Fibroblast of peridontal ligament (primary cell): ENCODE measurements around the gene ISM1.

Experiments used
- DNase-seq: peaks from one replicate; pipeline ENCODE4 v3.0.0-alpha.2; 2010; ENCODE audit errors: extremely low read depth

The ISM1 gene

GRCh38 chr20:13256606-13257005, 35.5 kb downstream of the ISM1 start:
- no peak for DNase-seq

GRCh38 chr20:13259921-13260320, 38.8 kb downstream of the ISM1 start:
- no peak for DNase-seq

GRCh38 chr20:13260650-13261279, 39.7 kb downstream of the ISM1 start:
- no peak for DNase-seq

DNA sequence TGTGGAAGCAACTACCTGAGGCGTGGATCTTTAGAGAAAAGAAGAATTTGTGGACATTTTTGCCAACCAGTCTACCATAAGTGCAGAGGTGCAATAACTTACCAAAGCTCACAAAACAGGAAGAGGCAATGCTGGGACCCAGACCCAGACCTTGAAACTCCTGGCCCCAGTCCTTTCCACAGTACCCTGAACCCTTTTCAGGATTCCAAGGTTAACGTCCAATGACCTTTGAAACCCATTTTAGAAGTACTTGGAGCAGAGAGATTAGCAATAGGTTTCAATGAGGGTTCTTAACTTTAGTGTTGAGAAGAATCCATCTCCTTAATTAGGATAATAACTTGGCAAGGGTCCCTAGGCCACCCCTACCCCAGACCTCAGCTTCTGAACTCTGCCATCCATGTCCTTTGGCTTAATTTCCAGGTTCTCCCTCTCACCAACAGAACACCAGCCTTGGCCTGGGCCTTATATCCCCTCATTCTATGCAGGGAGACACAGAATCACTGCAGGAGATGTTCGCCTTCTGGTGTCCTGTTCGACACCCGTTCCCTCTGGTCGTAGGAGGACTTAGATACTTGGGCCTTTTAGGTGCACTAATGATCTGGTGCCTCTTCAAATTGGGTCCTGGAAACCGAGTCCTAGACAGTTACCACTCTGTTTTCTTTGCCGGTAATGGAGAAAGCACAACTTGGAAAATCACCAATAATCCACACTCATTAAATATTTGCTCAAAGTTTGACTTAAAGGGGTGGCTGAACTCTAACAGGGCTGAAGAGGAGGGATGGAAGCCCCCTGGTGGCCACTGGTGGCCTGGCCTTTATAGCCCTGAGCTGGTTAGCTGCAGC, 40.6 kb downstream of the ISM1 start:
- peak; percentile 55 for DNase-seq

DNA sequence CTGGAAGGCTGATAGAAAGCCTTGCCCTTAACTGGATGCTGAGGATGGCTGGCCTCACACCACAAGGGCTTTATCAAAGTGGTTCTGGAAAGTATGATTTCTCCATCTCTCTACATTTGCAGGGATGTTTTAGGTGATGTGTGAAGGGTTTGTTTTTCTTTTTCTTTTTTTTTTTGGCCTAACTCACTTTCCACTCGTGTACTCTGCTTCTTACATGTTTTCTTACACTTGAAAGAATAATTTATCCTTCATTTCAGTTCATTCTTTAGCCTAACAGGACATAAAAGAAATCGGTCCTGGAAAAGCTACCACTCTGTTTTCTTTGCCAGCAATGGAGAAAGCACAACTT, 41.2 kb downstream of the ISM1 start:
- DNase-seq, result no peak

DNA sequence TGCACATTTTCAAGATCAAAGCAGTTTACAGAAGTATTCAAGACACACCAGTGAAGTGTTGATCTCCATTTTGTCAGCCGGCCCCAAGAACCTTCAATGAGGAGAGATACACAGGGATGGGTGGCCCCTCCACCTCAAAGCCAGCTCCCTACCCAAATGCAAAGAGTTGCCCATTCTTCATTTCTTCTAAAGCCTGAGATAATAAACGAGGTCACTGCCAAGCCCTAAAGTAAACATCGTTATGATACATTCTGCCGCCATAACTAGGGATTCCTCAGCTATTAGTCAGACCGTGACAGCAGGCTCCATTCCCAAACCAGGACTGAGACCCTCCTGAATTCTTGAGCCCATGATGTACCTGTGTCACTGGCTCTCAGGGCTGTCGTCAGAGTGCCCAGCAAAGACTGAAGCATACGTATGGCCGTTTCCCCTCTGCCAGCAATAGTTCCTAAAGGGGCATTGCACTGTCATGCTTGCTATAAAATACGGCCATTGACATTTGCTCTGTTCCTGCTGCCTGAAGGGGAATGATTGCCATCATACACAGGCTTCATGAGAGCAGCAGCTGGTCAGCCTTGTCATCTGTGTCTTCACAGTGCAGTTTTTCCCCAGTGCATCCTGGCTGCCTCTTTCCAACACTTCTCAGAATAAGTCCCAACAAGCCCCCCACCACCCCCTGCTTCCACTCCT, 41.7 kb downstream of the ISM1 start:
- no peak for DNase-seq

DNA sequence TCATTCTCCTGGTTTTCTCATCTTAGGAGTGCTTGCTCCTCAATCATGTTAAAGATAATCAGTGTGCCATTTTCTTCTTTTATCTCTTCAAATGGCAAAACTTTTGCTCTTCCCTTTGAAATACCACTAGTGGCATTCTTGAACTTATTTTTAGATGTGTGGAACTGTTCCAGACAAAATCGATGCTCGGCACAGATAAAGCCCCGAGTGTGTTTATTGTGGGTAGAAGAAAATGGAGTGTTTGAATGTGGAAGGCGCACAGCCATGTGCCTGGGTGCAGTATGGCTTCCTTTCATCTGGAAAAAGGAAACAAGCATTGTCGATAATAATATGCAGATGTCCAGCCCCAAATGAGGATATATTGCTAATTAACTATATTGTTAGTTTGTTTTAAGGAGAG, 42.4 kb downstream of the ISM1 start:
- no peak for DNase-seq

DNA sequence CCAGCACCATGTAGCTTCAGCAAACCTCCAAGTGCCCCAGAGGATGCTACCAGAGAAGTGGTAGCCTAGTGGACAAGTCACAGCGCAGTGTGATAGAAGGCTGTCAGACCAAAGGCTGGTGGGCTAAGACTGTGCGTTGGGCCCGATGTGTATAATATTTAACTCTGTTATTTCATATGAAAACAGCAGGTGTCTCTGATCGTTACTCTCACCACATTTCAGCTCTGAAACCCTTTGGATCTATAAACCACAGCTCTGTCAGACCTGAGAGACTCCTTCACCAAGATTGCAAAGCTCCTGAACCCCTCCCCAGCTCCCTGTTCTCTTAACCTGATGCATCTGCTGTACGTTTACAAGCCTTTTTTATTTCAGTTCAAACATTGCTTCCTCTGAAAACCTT, 43.8 kb downstream of the ISM1 start:
- no peak for DNase-seq

DNA sequence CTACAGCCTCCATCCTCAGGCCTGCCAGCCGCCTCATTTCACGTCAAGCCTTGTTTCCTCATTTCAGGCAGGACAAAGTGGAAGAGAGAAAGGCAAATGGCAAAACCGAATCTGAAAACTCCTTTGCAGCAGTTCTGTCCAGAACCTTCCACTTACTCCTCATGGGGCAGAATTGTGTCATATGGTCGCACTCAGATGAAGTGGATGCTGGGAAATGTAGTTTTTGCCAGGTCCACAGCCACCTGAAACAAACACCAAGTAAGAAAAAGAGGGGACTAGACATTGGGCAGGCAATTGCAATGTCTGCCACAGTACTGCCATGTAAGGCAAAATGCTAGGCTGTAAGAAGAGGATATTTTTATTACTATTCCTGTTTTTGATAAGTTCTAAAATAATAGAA, 44.9 kb downstream of the ISM1 start:
- DNase-seq, result no peak

- DNase-seq, result no peak
Observed at GRCh38 chr20:13267231-13267630, 46.2 kb downstream of the ISM1 start.

DNA sequence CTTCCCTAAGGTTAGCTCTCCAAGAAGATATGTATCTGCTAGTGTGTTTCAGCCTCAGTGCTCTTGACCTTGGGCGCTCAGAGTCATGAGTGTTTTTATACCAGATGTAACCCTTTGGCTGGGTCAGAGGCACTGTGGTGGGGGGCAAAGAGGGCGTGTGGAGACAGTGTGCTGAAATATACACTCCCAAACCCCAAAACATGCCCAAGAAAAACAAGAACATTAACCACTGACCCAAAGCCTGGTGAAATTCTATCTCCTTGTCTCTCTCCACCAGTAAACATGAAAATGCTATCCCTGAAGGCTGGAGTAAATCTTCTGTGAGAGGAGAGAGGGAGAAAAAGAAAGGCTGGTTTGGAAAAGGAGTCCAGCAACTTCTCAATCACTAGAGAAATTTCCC, 47.9 kb downstream of the ISM1 start:
- no peak for DNase-seq

DNA sequence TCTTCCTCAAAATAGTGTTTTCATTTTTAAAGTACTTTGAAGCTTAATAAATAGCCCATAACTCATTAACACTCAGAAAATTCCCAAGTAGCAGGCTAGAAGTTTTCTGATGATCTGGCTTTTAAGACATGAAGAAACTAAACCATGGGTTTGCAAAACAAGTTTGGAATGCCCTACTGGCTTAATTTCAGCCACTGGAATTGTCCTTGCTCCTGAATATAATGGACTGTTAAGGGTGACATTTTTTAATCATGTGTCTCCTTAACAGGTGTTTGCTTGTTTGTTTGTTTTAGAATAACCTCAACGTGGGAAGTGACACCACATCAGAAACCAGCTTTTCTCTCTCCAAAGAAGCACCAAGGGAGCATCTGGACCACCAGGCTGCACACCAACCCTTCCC, 49.1 kb downstream of the ISM1 start:
- DNase-seq, result no peak

DNA sequence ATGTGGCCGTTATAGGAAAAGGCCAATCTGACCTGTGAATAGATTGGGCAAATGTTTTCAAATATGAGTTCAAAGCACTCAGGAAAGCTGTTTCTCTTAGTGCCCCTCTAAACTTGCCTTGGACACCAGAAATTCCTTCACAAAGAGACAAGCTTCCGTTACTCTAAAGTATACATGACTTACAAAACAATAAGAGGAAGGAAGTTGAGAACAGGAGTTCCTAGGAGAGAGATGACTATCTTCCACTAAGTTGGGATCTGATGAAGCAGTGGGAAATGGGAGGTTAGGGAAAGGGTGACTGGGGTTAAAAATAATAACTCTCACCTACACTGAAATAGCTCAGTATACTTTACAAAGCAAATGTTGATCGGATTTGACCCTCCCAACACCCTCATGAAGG, 50.0 kb downstream of the ISM1 start:
- DNase-seq, result no peak

- no peak for DNase-seq
Observed at GRCh38 chr20:13271977-13272975, 51.2 kb downstream of the ISM1 start.

GRCh38 chr20:13274275-13274861, 53.3 kb downstream of the ISM1 start:
- no peak for DNase-seq

- peak; percentile 42 for DNase-seq
Observed at GRCh38 chr20:13276945-13277541, 56.0 kb downstream of the ISM1 start.

GRCh38 chr20:13277663-13278295, 56.7 kb downstream of the ISM1 start:
- DNase-seq, result peak; percentile 82

GRCh38 chr20:13278812-13279570, 57.9 kb downstream of the ISM1 start:
- DNase-seq, result peak; percentile 35

DNA sequence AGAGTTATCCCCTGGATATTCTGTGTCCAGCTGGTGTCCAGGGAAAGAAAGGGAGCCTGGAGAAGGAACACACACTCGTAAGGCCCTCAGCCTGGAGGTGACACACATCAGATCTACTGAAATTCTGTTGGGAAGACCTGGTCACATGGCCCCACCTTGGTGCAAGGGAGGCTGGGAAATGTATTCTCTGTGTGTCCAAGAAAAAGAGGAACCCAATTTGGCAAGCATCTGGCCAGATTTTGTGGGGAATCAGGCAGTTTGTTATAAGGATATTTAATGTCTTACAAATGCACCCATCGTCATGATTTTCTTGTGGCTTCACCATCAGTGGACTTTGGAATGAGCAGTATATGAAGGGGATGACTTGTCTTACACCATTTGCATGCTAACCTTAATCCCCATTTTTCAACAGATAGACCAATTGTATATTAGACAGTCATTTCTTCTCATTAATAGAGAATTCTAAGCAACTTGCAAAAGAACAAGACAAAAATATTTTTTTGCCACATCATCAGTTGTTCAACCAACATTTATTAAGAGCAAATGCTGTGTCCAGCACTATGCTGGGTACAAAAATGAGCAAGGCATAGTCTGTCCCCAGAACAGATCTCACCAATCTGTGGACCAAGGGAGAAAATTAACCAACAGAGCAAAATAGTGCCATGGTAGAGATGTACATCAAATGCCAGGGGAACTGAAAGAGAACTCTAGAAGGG, 59.7 kb downstream of the ISM1 start:
- DNase-seq, result no peak
